GM21367 (cell line): ENCODE results near the gene FNDC3B.
"Not testable (repeated sequence)": the region's sequence is repeated elsewhere in the genome, so short reads cannot be mapped to it uniquely, and the experiment has no call there.

Experiments used
- ATAC-seq: cut with Tn5 transposase; IDR thresholded peaks from one replicate; pipeline ENCODE4 v1.9.1; 2021; ENCODE audit not compliant: unreplicated experiment

Gene FNDC3B

GRCh38 chr3:172030181-172030580 is 9.2 kb upstream of the FNDC3B start:
- no peak for ATAC-seq

GRCh38 chr3:172031996-172032395 is 7.4 kb upstream of the FNDC3B start:
- no peak for ATAC-seq

GRCh38 chr3:172033396-172033795 is 6.0 kb upstream of the FNDC3B start:
- no peak for ATAC-seq

- no peak for ATAC-seq
Measured at GRCh38 chr3:172034786-172035685, 4.3 kb upstream of the FNDC3B start.

- no peak for ATAC-seq
Measured at GRCh38 chr3:172036541-172037215, 2.7 kb upstream of the FNDC3B start.

- ATAC-seq = no peak
Measured at GRCh38 chr3:172038798-172039435, 461 bp upstream of the FNDC3B start.

GRCh38 chr3:172040078-172040980 is 951 bp downstream of the FNDC3B start:
- ATAC-seq = peak; percentile 22

GRCh38 chr3:172040981-172041963 is 1.9 kb downstream of the FNDC3B start:
- ATAC-seq = no peak

GRCh38 chr3:172042136-172042662 is 2.8 kb downstream of the FNDC3B start:
- ATAC-seq = no peak

GRCh38 chr3:172042663-172043179 is 3.3 kb downstream of the FNDC3B start:
- not testable (repeated sequence) for ATAC-seq

GRCh38 chr3:172043233-172043632 is 3.9 kb downstream of the FNDC3B start:
- ATAC-seq = no peak

- no peak for ATAC-seq
Measured at GRCh38 chr3:172043766-172044165, 4.4 kb downstream of the FNDC3B start.

- ATAC-seq = no peak
Measured at GRCh38 chr3:172044833-172045585, 5.6 kb downstream of the FNDC3B start.

GRCh38 chr3:172046268-172046915 is 7.0 kb downstream of the FNDC3B start:
- no peak for ATAC-seq

- ATAC-seq = no peak
Measured at GRCh38 chr3:172047567-172048115, 8.3 kb downstream of the FNDC3B start.

GRCh38 chr3:172048599-172048998 is 9.2 kb downstream of the FNDC3B start:
- no peak for ATAC-seq

- no peak for ATAC-seq
Measured at GRCh38 chr3:172051310-172051956, 12.1 kb downstream of the FNDC3B start.
